Measurements from ENCODE around the gene IMPDH2. TPM values are rescaled to one million over a fixed set of nuclear protein-coding genes. Genes with fewer than 3 reads are reported as not detected.

Gene IMPDH2
- total RNA-seq, 1 experiment from 2014 or later: 599 TPM

GRCh38 chr3:49018707-49019006 is 10.5 kb downstream of the IMPDH2 start (continued):
- no peak for TF ChIP-seq EZH2phosphoT487 (IDR thresholded peaks at IDR 0.05; ENCODE audit: borderline replicate concordance)

DNA sequence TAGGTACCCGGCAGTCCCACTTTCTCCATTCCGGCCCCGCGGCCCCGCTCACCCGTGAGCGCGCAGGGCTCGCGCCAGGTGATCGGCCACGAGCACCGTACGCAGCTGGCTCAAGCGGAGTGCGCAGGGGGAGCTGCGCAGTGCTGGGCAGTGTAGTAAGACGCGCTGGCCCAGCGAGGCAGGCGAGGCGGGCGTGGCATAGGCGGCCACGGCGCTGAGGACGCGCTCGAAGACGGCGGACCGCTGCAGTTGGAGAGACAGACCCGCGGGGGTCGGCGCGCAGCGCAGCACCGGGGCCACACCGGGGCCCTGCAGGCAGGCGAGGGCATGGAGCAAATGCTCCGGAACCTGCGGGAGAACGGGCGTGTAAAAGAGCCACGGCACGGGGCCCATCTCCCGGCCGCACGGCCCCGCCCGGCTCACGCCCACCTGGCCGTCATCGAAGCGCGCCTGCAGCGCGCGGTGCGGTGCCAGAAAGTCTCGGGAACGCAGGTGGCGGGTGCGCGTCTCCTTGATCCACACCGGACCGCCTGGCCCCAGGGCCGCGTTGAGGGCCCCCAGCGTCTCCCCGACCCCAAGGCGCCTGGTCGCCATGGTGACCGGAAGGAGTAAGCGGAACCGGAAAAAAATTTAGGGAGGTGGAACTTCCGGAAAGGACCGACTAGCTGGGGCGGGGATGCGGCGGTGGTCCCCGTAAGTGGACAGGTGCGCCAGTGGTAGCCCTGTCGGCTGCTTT is 11.1 kb downstream of the IMPDH2 start, which contains the start of gene DALRD3:
DALRD3 (minus strand) TSS at position 610 of the 736 bp plus-strand sequence; CDS start at position 594, 16 bp downstream.
- Histone ChIP-seq H3K9me3 (ENCODE audit: control insufficient read depth in 1 of 2, insufficient read depth in 1 of 2, low read depth in 1 of 2, low read length in 2 of 2) (no peaks in the 10 kb centered on the region), H3K27me3 (ENCODE audit: insufficient read depth, low read length) (no peaks in the 10 kb centered on the region), H3K4me2 (ENCODE audit: low read length) (peak within 1 kb of the TSS; percentile 90), H3K4me3 (replicated peaks in 1 of 2; ENCODE audit: low read depth in 1 of 2, low read length in 2 of 2) (peak within 1 kb of the TSS; percentile 61 to 80), H3K9me2 (ENCODE audit: insufficient read depth) (no peaks in the 10 kb centered on the region), H3K4me1 (ENCODE audit: control insufficient read depth in 1 of 2, insufficient read depth in 2 of 2, low read length in 2 of 2) (peaks cover 16 to 48% of the 10 kb centered on the region in 2 experiments), H3K9ac (ENCODE audit: low read length) (peak within 1 kb of the TSS; percentile 99), H3K36me3 (ENCODE audit: control insufficient read depth in 1 of 2, insufficient read depth in 2 of 2, low read length in 2 of 2) (peaks cover 13 to 33% of the 10 kb centered on the region in 2 experiments; a peak in 3 of 4 replicates), H3K79me2 (ENCODE audit: insufficient read depth, low read length) (peaks cover 48% of the 10 kb centered on the region), H4K20me1 (ENCODE audit: insufficient read depth) (no peaks in the 10 kb centered on the region), H3K27ac (ENCODE audit: low read depth, low read length) (peak within 1 kb of the TSS; percentile 99), H2AFZ (ENCODE audit: low read depth, low read length, poor library complexity, severe bottlenecking) (no peak within 1 kb of the TSS)
- TF ChIP-seq ZBTB33 (IDR thresholded peaks at IDR 0.05; ENCODE audit: extremely low read depth, insufficient replicate concordance, low read length) (peak; percentile 7), TCF7L2 (IDR thresholded peaks at IDR 0.05; ENCODE audit: borderline replicate concordance, extremely low read depth, insufficient read depth, insufficient read length) (peak; percentile 79), ZFX (IDR thresholded peaks at IDR 0.05) (peak; percentile 64; the same call in 1 of the 2 replicates), POLR2AphosphoS5 (IDR thresholded peaks at IDR 0.05; ENCODE audit: low read depth, low read length) (peak; percentile 89), POLR2A (IDR thresholded peaks at IDR 0.05; ENCODE audit: borderline replicate concordance, extremely low read depth, insufficient read depth, insufficient read length) (peak; percentile 59)
- TF ChIP-seq, protein P1, sequence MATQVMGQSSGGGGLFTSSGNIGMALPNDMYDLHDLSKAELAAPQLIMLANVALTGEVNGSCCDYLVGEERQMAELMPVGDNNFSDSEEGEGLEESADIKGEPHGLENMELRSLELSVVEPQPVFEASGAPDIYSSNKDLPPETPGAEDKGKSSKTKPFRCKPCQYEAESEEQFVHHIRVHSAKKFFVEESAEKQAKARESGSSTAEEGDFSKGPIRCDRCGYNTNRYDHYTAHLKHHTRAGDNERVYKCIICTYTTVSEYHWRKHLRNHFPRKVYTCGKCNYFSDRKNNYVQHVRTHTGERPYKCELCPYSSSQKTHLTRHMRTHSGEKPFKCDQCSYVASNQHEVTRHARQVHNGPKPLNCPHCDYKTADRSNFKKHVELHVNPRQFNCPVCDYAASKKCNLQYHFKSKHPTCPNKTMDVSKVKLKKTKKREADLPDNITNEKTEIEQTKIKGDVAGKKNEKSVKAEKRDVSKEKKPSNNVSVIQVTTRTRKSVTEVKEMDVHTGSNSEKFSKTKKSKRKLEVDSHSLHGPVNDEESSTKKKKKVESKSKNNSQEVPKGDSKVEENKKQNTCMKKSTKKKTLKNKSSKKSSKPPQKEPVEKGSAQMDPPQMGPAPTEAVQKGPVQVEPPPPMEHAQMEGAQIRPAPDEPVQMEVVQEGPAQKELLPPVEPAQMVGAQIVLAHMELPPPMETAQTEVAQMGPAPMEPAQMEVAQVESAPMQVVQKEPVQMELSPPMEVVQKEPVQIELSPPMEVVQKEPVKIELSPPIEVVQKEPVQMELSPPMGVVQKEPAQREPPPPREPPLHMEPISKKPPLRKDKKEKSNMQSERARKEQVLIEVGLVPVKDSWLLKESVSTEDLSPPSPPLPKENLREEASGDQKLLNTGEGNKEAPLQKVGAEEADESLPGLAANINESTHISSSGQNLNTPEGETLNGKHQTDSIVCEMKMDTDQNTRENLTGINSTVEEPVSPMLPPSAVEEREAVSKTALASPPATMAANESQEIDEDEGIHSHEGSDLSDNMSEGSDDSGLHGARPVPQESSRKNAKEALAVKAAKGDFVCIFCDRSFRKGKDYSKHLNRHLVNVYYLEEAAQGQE (IDR thresholded peaks at IDR 0.05; ENCODE audit: low read depth): no peak
- CTCF ChIA-PET: interaction anchor here (0.6 to 3.3 kb wide), 3 partner anchors 11 to 101 kb away, joined by 3 to 16 read pairs (median 15); partner anchors contain the start of gene WDR6
- RAD21 ChIA-PET (ENCODE audit: low non-redundant PET in 1 of 2, low total read pairs in 2 of 2, uncharacterized antibody in 2 of 2, unreplicated experiment in 2 of 2): interaction anchor here in 1 of 2 experiments (1.0 kb wide), 1 partner anchor 11 kb away, joined by 3 read pairs; the partner anchor contains the start of gene WDR6
- POLR2A ChIA-PET: interaction anchor here (2.0 to 5.3 kb wide), 4 partner anchors 10 to 76 kb away, joined by 5 to 41 read pairs (median 22); partner anchors contain the start of genes IMPDH2, QRICH1 and WDR6
- BruUV-seq (replicated peaks): no TSS peak
- ATAC-seq: peak; percentile 54
- intact Hi-C loops (cut with micrococcal nuclease): loop anchor here (1.0 kb wide), 1 partner anchor 11 kb away; the partner anchor contains the start of gene WDR6
- DNase-seq (ENCODE audit: low read depth, low spot score): peak; percentile 79

All from HCT116 (cell line).